Bronchial epithelial cell (primary cell): ENCODE measurements around the gene NTN5. TPM values are rescaled to one million over a fixed set of nuclear protein-coding genes. Genes with fewer than 3 reads are reported as not detected.
"Not testable (repeated sequence)": the region's sequence is repeated elsewhere in the genome, so short reads cannot be mapped to it uniquely, and the experiment has no call there.

Source experiments
- DNase-seq: peaks from one replicate; pipeline ENCODE4 v3.0.0-alpha.2; 2010; ENCODE audit warnings: low read depth
- FAIRE-seq: peaks from 2 replicates; lab custom pipeline; 2011; peaks lifted over from hg19 to GRCh38; lab: Jason Lieb, UNC
- H3K27me3 ChIP-seq: 2 replicates; pipeline ENCODE4 v1.5.1; 2011; ENCODE audit warnings: low read length; ENCODE audit not compliant: control insufficient read depth, insufficient read depth
- H3K36me3 ChIP-seq: 2 replicates; pipeline ENCODE4 v1.5.1; 2011; ENCODE audit warnings: low read length; ENCODE audit not compliant: control insufficient read depth, insufficient read depth
- H3K4me3 ChIP-seq: 2 replicates; pipeline ENCODE4 v1.5.1; 2011; ENCODE audit warnings: mild to moderate bottlenecking, low read depth, low read length, control low read depth
- total RNA-seq: library from RNA; depleted of rRNA; stranded (reverse); fragments of >200 nt; gene quantifications from 2 replicates; pipeline ENCODE4 v1.2.1, GENCODE V29; 2014
- TF ChIP-seq, protein P1 (sequence below): IDR thresholded peaks from 2 replicates; pipeline ENCODE4 v1.5.1; 2011; ENCODE audit warnings: mild to moderate bottlenecking, moderate library complexity, low read length, control low read depth, inconsistent platforms; ENCODE audit not compliant: insufficient read depth, severe bottlenecking

The NTN5 gene
- total RNA-seq, 1 donor from 2014 or later = not detected

DNA sequence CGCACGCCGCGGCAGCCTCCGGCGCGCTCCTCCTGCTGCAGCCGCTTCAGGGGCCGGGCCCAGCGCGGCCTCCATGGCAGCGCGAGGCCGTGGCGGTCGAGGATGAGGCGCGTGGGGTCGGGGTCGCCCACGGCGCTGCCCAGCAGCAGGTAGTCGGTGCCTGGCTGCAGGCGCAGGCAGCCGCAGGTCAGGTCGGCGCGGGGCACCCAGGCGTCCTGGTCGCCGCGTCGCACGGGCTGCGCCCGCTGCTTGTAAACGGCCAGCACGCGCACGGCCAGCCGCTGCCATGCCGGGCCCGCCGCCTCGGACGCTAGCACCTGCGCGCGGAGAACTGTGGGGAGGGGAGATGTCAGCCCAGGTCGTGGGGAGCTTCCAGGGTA lies 11.1 kb downstream of the NTN5 start:
- Histone ChIP-seq H3K36me3 (no peaks in the 10 kb centered on the region), H3K4me3 (no peak overlapping the region), H3K27me3 (no peaks in the 10 kb centered on the region)
- TF ChIP-seq, protein P1, sequence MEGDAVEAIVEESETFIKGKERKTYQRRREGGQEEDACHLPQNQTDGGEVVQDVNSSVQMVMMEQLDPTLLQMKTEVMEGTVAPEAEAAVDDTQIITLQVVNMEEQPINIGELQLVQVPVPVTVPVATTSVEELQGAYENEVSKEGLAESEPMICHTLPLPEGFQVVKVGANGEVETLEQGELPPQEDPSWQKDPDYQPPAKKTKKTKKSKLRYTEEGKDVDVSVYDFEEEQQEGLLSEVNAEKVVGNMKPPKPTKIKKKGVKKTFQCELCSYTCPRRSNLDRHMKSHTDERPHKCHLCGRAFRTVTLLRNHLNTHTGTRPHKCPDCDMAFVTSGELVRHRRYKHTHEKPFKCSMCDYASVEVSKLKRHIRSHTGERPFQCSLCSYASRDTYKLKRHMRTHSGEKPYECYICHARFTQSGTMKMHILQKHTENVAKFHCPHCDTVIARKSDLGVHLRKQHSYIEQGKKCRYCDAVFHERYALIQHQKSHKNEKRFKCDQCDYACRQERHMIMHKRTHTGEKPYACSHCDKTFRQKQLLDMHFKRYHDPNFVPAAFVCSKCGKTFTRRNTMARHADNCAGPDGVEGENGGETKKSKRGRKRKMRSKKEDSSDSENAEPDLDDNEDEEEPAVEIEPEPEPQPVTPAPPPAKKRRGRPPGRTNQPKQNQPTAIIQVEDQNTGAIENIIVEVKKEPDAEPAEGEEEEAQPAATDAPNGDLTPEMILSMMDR = no peak
- no peak for FAIRE-seq
- no peak for DNase-seq

DNA sequence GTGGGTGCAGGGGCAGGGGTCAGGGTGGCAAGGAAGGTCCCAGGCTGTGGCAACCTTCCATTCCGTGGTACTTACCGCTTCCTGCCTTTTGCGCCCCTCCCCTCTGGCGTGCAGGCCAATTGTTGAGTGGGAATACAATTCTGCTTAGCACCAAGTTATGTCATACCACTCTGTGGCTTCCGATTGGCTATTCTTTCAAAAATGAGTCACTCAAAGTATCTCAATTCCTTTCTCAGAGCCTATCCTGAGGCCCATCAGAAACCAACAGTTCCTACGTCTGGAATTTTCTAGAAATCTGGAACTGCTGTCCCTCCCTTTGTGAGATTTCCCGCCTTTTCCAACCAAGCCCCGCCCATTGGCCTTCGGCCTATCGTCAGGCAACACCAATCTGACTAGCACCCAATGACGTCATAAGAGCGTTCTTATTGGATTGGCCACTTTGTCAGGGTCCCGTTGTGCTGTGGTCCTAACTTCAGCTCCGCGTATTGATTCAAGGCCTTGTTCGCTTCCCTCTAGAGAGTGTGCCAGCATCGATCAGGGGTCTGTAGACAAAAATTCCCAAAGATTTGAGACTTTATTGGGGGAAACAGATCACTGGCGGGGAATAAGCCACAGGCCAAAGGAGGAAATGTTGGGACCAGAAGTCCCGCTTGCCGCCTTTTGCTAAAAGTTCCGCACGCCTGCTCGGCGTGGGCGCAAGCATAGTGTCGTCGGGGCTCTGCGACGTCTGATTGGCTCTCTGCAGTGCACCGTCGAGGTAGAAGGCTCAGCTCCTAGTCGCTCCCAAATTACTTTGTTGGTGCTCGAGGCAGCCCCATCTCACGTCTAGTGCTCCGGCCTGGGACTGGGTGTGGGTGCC lies 11.7 kb downstream of the NTN5 start:
- FAIRE-seq = no peak
- no peaks in the 10 kb centered on the region for H3K27me3 ChIP-seq
- no peak overlapping the region for H3K4me3 ChIP-seq
- DNase-seq = peak; percentile 87
- no peaks in the 10 kb centered on the region for H3K36me3 ChIP-seq
- TF ChIP-seq, protein P1 = no peak

DNA sequence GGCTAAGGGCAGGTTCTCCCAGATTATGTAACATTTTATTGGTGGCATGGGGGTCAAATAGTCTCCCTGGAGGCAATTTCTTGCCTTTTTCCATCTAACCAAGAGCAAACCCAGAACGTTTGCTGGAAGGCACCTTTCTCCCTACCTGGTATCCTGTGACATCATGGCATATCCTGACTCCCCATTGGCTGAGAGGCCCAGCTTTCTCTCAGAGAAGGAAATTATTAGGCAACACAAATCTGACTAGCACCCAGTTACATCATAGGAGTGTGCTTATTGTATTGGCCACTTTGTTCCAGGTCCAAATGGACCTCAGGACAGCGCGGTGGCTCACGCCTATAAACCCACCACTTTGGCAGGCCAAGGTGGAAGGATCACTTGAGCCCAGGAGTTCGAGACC lies 13.0 kb downstream of the NTN5 start:
- Histone ChIP-seq H3K36me3 (no peaks in the 10 kb centered on the region), H3K27me3 (no peaks in the 10 kb centered on the region), H3K4me3 (no peak overlapping the region)
- FAIRE-seq (no peak), DNase-seq (peak; percentile 61)
- TF ChIP-seq, protein P1 = no peak

DNA sequence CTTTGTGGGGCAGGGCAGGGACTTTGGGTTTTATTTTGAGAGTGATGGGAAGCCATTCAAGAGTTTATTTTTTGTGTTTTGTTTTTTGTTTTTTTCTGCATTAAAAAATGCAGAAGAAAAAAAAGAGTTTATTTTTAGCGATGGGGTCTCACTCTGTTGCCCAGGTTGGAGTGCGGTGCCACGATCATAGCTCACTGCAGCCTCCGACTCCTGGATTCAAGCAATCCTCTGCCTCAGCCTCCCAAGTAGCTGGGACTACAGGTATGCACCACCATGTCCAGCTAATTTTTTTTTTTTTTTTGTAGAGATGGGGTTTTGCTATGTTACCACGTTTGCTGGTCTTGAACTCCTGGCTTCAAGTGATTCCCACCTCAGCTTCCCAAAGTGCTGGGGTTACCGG lies 14.3 kb downstream of the NTN5 start:
- DNase-seq = no peak
- FAIRE-seq = no peak
- H3K27me3 ChIP-seq = no peaks in the 10 kb centered on the region
- no peaks in the 10 kb centered on the region for H3K36me3 ChIP-seq
- H3K4me3 ChIP-seq = no peak overlapping the region
- TF ChIP-seq, protein P1 = no peak

DNA sequence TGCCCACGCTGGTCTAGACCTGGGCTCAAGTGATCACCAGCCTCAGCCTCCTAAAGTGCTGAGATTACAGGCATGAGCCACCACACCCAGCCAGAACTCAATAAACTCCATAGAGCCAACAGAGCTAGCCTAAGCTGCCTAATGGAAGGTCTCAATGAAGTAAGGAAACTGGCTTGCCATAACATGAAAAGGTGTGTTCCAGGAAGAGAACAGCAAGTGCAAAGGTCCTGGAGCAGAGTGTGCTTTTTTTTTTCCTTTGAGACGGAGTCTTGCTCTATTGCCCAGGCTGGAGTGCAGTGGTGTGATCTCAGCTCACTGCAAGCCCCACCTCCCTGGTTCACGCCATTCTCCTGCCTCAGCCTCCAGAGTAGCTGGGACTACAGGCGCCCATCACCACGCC lies 15.0 kb downstream of the NTN5 start:
- not testable (repeated sequence) for DNase-seq, H3K27me3 ChIP-seq, FAIRE-seq, H3K36me3 ChIP-seq, H3K4me3 ChIP-seq

DNA sequence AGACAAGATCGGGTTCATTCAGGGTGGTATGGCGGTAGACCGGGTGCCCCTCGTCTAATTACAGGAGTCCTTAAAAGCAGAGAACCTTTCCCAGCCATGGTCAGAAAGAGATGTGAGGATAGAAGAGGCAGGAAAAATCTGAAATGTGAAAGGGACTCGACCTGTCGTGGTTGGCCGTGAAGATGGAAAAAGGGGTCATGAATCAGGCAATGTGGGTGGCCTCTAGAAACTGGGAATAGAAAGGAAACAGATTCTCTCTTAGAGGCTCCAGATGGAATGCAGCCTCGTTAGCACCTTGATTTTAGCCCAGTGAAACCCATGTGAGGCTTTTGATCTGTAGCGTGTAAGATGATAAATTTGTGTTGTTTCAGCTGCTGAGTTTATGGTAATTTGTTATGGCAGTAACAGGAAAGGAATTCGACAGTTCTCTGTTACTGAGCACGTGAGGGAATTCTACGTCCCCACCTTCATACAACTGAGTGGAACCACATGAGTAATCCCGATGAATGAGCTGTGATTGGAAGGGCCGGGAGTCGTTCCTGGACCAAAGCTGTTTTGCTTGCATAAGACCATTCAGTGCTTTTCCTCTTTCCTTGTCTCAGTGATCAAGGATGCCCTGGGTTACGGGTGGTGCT lies 15.9 kb downstream of the NTN5 start:
- Histone ChIP-seq H3K27me3 (no peaks in the 10 kb centered on the region), H3K4me3 (no peak overlapping the region), H3K36me3 (no peaks in the 10 kb centered on the region)
- DNase-seq = peak; percentile 84
- TF ChIP-seq, protein P1 = no peak
- FAIRE-seq = no peak
